ENCODE results near the gene FAM107B. TPM values are rescaled to one million over a fixed set of nuclear protein-coding genes. Genes with fewer than 3 reads are reported as not detected.
A peak's percentile ranks its signal among the peaks of the same experiment; 100 is the strongest.

Gene FAM107B
- total RNA-seq, 2 donors from 2014 or later, result 15.3 to 17.1 TPM

- intact Hi-C loops (cut with DNase I), result no loop called here
- peak in 1 of 2 donors; percentile 48 for ATAC-seq
Observed at GRCh38 chr10:14508725-14509124, 266.0 kb downstream of the FAM107B start.

GRCh38 chr10:14507781-14508180 lies 266.9 kb downstream of the FAM107B start:
- DNase-seq (no peak), ATAC-seq (no peak)
- intact Hi-C loops (cut with DNase I), result no loop called here

More at GRCh38 chr10:14508725-14509124, 266.0 kb downstream of the FAM107B start:
- peak; percentile 43 for DNase-seq

GRCh38 chr10:14507176-14507575 lies 267.5 kb downstream of the FAM107B start:
- intact Hi-C loops (cut with DNase I), result no loop called here
- ATAC-seq, result no peak
- DNase-seq, result no peak

GRCh38 chr10:14502431-14502830 lies 272.3 kb downstream of the FAM107B start:
- DNase-seq (no peak), ATAC-seq (no peak)
- intact Hi-C loops (cut with DNase I), result no loop called here

GRCh38 chr10:14500172-14500765 lies 274.4 kb downstream of the FAM107B start:
- intact Hi-C loops (cut with DNase I), result no loop called here
- peak in 1 of 2 donors; percentile 18 for ATAC-seq
- no peak for DNase-seq

GRCh38 chr10:14499601-14499904 lies 275.1 kb downstream of the FAM107B start:
- ATAC-seq, result no peak
- no peak for DNase-seq
- intact Hi-C loops (cut with DNase I), result loop anchor here in 1 of 2 donors (2.0 kb wide), 1 partner anchor 323 kb away; no protein-coding TSS in a partner anchor

GRCh38 chr10:14498326-14498725 lies 276.4 kb downstream of the FAM107B start:
- ATAC-seq, result no peak
- no peak for DNase-seq
- intact Hi-C loops (cut with DNase I), result loop anchor here in 1 of 2 donors (2.0 kb wide), 1 partner anchor 324 kb away; no protein-coding TSS in a partner anchor

- no peak for DNase-seq
- intact Hi-C loops (cut with DNase I), result no loop called here
- ATAC-seq, result no peak
Observed at GRCh38 chr10:14491811-14492210, 282.9 kb downstream of the FAM107B start.

GRCh38 chr10:14489522-14490177 lies 285.0 kb downstream of the FAM107B start:
- intact Hi-C loops (cut with DNase I), result no loop called here
- ATAC-seq (no peak), DNase-seq (no peak)

- DNase-seq, result no peak
- intact Hi-C loops (cut with DNase I), result no loop called here
Observed at GRCh38 chr10:14487488-14487883, 287.2 kb downstream of the FAM107B start.

GRCh38 chr10:14486777-14487487 lies 287.8 kb downstream of the FAM107B start:
- intact Hi-C loops (cut with DNase I), result no loop called here
- no peak for ATAC-seq
- DNase-seq, result no peak

More at GRCh38 chr10:14487488-14487883, 287.2 kb downstream of the FAM107B start:
- ATAC-seq, result no peak

GRCh38 chr10:14485986-14486385 lies 288.7 kb downstream of the FAM107B start:
- no peak for DNase-seq
- intact Hi-C loops (cut with DNase I), result no loop called here
- no peak for ATAC-seq

- intact Hi-C loops (cut with DNase I), result no loop called here
- DNase-seq (no peak), ATAC-seq (no peak)
Observed at GRCh38 chr10:14483417-14483816, 291.3 kb downstream of the FAM107B start.

- DNase-seq (no peak), ATAC-seq (peak in 1 of 2 donors; percentile 28)
- intact Hi-C loops (cut with DNase I), result no loop called here
Observed at GRCh38 chr10:14481752-14482151, 292.9 kb downstream of the FAM107B start.

GRCh38 chr10:14481014-14481413 lies 293.7 kb downstream of the FAM107B start:
- ATAC-seq, result no peak
- intact Hi-C loops (cut with DNase I), result no loop called here
- DNase-seq, result no peak

GRCh38 chr10:14478604-14479003 lies 296.1 kb downstream of the FAM107B start:
- intact Hi-C loops (cut with DNase I), result loop anchor here (2.0 to 5.0 kb wide), 2 partner anchors 281 to 282 kb away; no protein-coding TSS in a partner anchor
- DNase-seq, result peak; percentile 74
- peak; percentile 71 to 89 for ATAC-seq

GRCh38 chr10:14478201-14478600 lies 296.5 kb downstream of the FAM107B start:
- intact Hi-C loops (cut with DNase I), result loop anchor here (2.0 to 5.0 kb wide), 2 partner anchors 281 kb away; no protein-coding TSS in a partner anchor
- ATAC-seq, result no peak
- no peak for DNase-seq

GRCh38 chr10:14477408-14477710 lies 297.3 kb downstream of the FAM107B start:
- DNase-seq (no peak), ATAC-seq (no peak)
- intact Hi-C loops (cut with DNase I), result loop anchor here in 1 of 2 donors (5.0 kb wide), 1 partner anchor 280 kb away; no protein-coding TSS in a partner anchor

GRCh38 chr10:14476641-14477407 lies 297.9 kb downstream of the FAM107B start:
- intact Hi-C loops (cut with DNase I), result loop anchor here in 1 of 2 donors (5.0 kb wide), 1 partner anchor 280 kb away; no protein-coding TSS in a partner anchor
- DNase-seq (no peak), ATAC-seq (peak in 1 of 2 donors; percentile 50)
